Mucosa of stomach (tissue), 1 donor: Measurements from ENCODE around the gene AKAP8.
"Not testable (repeated sequence)": the region's sequence is repeated elsewhere in the genome, so short reads cannot be mapped to it uniquely, and the experiment has no call there.

Source experiments
- H3K27me3 ChIP-seq: one replicate; pipeline ENCODE4 v1.7.0; 2013; ENCODE audit warnings: mild to moderate bottlenecking, low read length; ENCODE audit not compliant: control insufficient read depth, insufficient read depth
- H3K36me3 ChIP-seq: one replicate; pipeline ENCODE4 v1.7.0; 2013; ENCODE audit warnings: low read length; ENCODE audit not compliant: control insufficient read depth, insufficient read depth
- H3K4me1 ChIP-seq: one replicate; pipeline ENCODE4 v1.7.0; 2013; ENCODE audit warnings: mild to moderate bottlenecking, low read length; ENCODE audit not compliant: control insufficient read depth, insufficient read depth
- H3K4me3 ChIP-seq: one replicate; pipeline ENCODE4 v1.7.0; 2013; ENCODE audit warnings: low read length
- H3K9ac ChIP-seq: one replicate; pipeline ENCODE4 v1.7.0; 2013; ENCODE audit warnings: mild to moderate bottlenecking, low read length, moderate library complexity
- H3K9me3 ChIP-seq: one replicate; pipeline ENCODE4 v1.7.0; 2013; ENCODE audit warnings: mild to moderate bottlenecking, low read length, moderate library complexity; ENCODE audit not compliant: control insufficient read depth
- donor health status: Pancreatic carcinoma.

The AKAP8 gene

GRCh38 chr19:15421136-15421695 lies 41.6 kb upstream of the AKAP8 start:
- no peaks in the 10 kb centered on the region for H3K27me3 ChIP-seq
- peaks cover 24% of the 10 kb centered on the region for H3K4me1 ChIP-seq
- no peak overlapping the region for H3K9ac ChIP-seq
- H3K9me3 ChIP-seq: no peaks in the 10 kb centered on the region
- peaks cover 6% of the 10 kb centered on the region for H3K36me3 ChIP-seq
- no peak overlapping the region for H3K4me3 ChIP-seq

GRCh38 chr19:15419413-15420025 lies 39.9 kb upstream of the AKAP8 start:
- Histone ChIP-seq H3K27me3 (no peaks in the 10 kb centered on the region), H3K9ac (peak overlapping the region; percentile 48), H3K4me1 (peaks cover 25% of the 10 kb centered on the region), H3K36me3 (peaks cover 6% of the 10 kb centered on the region), H3K4me3 (peak overlapping the region; percentile 34), H3K9me3 (no peaks in the 10 kb centered on the region)

- H3K4me1 ChIP-seq: peaks cover 25% of the 10 kb centered on the region
- H3K9ac ChIP-seq: peak within 1 kb of the TSS; percentile 94
- no peaks in the 10 kb centered on the region for H3K9me3 ChIP-seq
- H3K4me3 ChIP-seq: peak within 1 kb of the TSS; percentile 92
- peaks cover 6% of the 10 kb centered on the region for H3K36me3 ChIP-seq
- no peaks in the 10 kb centered on the region for H3K27me3 ChIP-seq
Measured at GRCh38 chr19:15418579-15419412, 39.2 kb upstream of the AKAP8 start, which contains the start of gene AKAP8L. TSS of gene AKAP8L (minus strand) at chr19:15418988. CDS start at chr19:15418923, 65 bp downstream.

- Histone ChIP-seq H3K36me3 (peaks cover under 1% of the 10 kb centered on the region), H3K27me3 (no peaks in the 10 kb centered on the region), H3K9me3 (no peaks in the 10 kb centered on the region), H3K9ac (peak overlapping the region; percentile 94), H3K4me3 (peak overlapping the region; percentile 92), H3K4me1 (peaks cover 29% of the 10 kb centered on the region)
Measured at GRCh38 chr19:15418231-15418578, 38.6 kb upstream of the AKAP8 start.

- H3K9ac ChIP-seq: peak overlapping the region; percentile 94
- no peaks in the 10 kb centered on the region for H3K27me3 ChIP-seq
- no peaks in the 10 kb centered on the region for H3K36me3 ChIP-seq
- peaks cover 34% of the 10 kb centered on the region for H3K4me1 ChIP-seq
- H3K4me3 ChIP-seq: peak overlapping the region; percentile 92
- H3K9me3 ChIP-seq: no peaks in the 10 kb centered on the region
Measured at GRCh38 chr19:15417699-15418098, 38.1 kb upstream of the AKAP8 start.

DNA sequence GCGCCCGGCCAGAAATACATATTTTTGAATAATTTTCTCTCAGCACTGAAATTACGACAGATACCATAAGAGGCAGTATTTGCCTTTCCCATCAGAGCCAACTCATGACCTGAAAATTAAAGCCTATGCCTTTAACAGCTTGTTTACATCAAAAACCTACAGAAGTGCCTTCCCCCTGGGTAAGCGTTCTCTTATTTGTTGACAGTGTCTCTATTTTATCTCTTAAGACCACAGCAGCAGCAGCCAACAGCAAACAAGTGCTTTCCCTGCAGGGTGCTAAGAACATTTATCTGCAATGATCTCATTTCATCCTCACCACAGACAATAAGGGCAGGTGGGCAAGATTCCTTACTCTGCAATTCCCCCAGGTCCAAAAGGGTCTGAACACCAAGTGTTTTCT lies 33.2 kb upstream of the AKAP8 start:
- Histone ChIP-seq H3K36me3 (no peaks in the 10 kb centered on the region), H3K4me1 (peaks cover 27% of the 10 kb centered on the region), H3K27me3 (no peaks in the 10 kb centered on the region), H3K9ac (no peak overlapping the region), H3K9me3 (no peaks in the 10 kb centered on the region), H3K4me3 (no peak overlapping the region)

GRCh38 chr19:15411351-15411750 lies 31.8 kb upstream of the AKAP8 start:
- not testable (repeated sequence) for H3K4me3 ChIP-seq, H3K9ac ChIP-seq, H3K27me3 ChIP-seq, H3K36me3 ChIP-seq, H3K9me3 ChIP-seq
- H3K4me1 ChIP-seq: peaks cover 12% of the 10 kb centered on the region

- Histone ChIP-seq H3K27me3 (no peaks in the 10 kb centered on the region), H3K4me3 (no peak overlapping the region)
Measured at GRCh38 chr19:15404780-15405211, 25.2 kb upstream of the AKAP8 start.

GRCh38 chr19:15404097-15404779 lies 24.7 kb upstream of the AKAP8 start:
- Histone ChIP-seq H3K9me3 (no peaks in the 10 kb centered on the region), H3K4me1 (no peaks in the 10 kb centered on the region), H3K36me3 (no peaks in the 10 kb centered on the region), H3K27me3 (no peaks in the 10 kb centered on the region), H3K9ac (no peak overlapping the region), H3K4me3 (no peak overlapping the region)

More at GRCh38 chr19:15404780-15405211, 25.2 kb upstream of the AKAP8 start:
- Histone ChIP-seq H3K4me1 (no peaks in the 10 kb centered on the region), H3K9me3 (no peaks in the 10 kb centered on the region), H3K9ac (no peak overlapping the region), H3K36me3 (no peaks in the 10 kb centered on the region)

DNA sequence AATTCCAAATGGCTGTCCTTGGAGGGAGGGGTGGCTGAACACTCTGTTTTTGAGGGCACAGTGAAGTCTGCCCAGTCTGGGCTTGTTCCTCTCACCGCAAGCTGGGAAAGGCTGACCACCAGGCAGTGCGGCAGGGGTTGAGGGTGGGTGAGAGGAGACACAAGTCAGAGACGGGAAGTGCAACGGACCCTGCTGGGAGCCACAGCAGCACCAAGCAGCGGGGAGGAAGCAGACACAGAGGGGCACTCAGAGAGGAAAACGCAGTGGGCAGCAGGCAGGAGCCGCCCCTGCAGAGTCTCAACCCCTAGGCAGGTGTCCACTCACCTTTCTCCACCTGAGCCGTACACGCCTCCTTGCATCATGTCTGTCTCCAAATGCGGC lies 23.6 kb upstream of the AKAP8 start:
- Histone ChIP-seq H3K4me3 (no peak overlapping the region), H3K36me3 (peaks cover 8% of the 10 kb centered on the region), H3K9ac (no peak overlapping the region), H3K9me3 (no peaks in the 10 kb centered on the region), H3K27me3 (no peaks in the 10 kb centered on the region), H3K4me1 (no peaks in the 10 kb centered on the region)

GRCh38 chr19:15402411-15403150 lies 23.0 kb upstream of the AKAP8 start:
- H3K36me3 ChIP-seq: peaks cover 12% of the 10 kb centered on the region
- no peaks in the 10 kb centered on the region for H3K9me3 ChIP-seq
- no peak overlapping the region for H3K9ac ChIP-seq
- no peaks in the 10 kb centered on the region for H3K4me1 ChIP-seq
- H3K4me3 ChIP-seq: no peak overlapping the region
- H3K27me3 ChIP-seq: no peaks in the 10 kb centered on the region
